Measurements from ENCODE around the gene FATE1. TPM values are rescaled to one million over a fixed set of nuclear protein-coding genes. Genes with fewer than 3 reads are reported as not detected.

FATE1 gene
- total RNA-seq, 4 donors from 2014 or later, result not detected

DNA sequence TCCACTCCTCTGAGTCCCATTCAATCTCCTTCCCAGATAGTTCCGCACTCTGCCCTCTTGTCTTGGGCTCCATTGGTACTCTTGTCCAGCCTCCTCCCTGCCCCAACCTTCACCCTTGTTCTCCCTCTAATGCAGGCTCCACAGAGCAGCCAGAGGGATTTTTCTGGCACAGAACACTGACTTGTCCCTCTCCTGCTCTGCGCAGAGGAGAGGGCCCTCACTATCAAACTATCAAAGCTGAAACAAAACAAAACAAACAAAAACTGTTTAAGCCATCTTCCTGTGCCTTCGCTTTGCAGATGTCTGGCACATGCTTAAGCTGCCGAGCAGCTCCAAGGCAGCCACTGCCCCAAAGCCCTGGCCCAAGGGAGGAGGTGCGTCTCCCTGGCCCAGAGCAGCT is 21.7 kb downstream of the FATE1 start:
- no peaks in the 10 kb centered on the region for H3K9me3 ChIP-seq
- no peaks in the 10 kb centered on the region for H3K36me3 ChIP-seq
- H3K27me3 ChIP-seq, result no peaks in the 10 kb centered on the region
- no peak for TF ChIP-seq POLR2A (IDR thresholded peaks at IDR 0.05)
- TF ChIP-seq, protein P1, sequence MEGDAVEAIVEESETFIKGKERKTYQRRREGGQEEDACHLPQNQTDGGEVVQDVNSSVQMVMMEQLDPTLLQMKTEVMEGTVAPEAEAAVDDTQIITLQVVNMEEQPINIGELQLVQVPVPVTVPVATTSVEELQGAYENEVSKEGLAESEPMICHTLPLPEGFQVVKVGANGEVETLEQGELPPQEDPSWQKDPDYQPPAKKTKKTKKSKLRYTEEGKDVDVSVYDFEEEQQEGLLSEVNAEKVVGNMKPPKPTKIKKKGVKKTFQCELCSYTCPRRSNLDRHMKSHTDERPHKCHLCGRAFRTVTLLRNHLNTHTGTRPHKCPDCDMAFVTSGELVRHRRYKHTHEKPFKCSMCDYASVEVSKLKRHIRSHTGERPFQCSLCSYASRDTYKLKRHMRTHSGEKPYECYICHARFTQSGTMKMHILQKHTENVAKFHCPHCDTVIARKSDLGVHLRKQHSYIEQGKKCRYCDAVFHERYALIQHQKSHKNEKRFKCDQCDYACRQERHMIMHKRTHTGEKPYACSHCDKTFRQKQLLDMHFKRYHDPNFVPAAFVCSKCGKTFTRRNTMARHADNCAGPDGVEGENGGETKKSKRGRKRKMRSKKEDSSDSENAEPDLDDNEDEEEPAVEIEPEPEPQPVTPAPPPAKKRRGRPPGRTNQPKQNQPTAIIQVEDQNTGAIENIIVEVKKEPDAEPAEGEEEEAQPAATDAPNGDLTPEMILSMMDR (IDR thresholded peaks at IDR 0.05), result no peak
- H3K4me1 ChIP-seq, result no peaks in the 10 kb centered on the region
- no peak overlapping the region for H3K4me3 ChIP-seq
- DNase-seq, result no peak
- no peak overlapping the region for H3K27ac ChIP-seq

DNA sequence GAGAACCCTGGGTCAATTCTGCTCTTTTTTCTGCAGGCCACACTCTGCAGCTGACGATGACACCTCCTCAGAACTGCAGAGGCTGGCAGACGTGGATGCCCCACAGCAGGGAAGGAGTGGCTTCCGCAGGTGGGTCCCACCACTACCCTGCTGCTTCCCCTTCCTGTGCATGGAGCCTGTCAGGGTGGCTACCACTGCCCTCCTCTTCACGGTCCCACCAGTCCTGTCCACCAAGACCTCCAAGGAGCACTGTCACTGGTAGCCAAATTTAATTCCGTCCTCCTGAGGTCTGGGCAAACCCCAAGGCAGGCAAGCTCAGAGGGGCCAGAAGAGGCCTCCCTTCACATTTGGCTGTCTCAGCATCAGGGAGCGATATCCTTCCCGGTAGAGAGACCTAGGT is 22.9 kb downstream of the FATE1 start:
- H3K27ac ChIP-seq, result no peak overlapping the region
- H3K4me3 ChIP-seq, result no peak overlapping the region
- no peak for DNase-seq
- H3K36me3 ChIP-seq, result no peaks in the 10 kb centered on the region
- no peaks in the 10 kb centered on the region for H3K4me1 ChIP-seq
- no peaks in the 10 kb centered on the region for H3K9me3 ChIP-seq
- TF ChIP-seq POLR2A (IDR thresholded peaks at IDR 0.05), result no peak
- TF ChIP-seq, protein P1 (IDR thresholded peaks at IDR 0.05), result no peak
- no peaks in the 10 kb centered on the region for H3K27me3 ChIP-seq

DNA sequence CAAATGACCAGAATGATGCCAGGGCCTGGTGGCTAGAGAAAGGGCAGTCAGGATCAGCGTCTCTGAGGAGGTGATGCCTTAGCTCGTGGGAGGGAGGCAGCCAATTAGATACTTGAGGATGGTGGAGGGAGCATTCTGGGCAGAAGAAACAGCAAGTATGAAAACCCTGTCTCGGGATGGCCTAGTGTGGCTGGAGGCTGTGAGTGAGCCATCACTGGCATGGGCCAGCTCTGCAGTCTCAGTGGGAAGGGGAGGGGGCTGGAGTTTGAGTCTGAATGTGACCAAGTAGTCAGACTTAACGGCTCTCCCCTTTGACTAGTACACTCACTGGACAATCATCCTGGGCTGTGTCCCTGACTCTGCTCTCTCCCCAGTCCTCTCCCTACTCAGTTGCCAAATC is 25.8 kb downstream of the FATE1 start:
- H3K4me3 ChIP-seq, result no peak overlapping the region
- H3K36me3 ChIP-seq, result no peaks in the 10 kb centered on the region
- no peak for DNase-seq
- no peaks in the 10 kb centered on the region for H3K9me3 ChIP-seq
- TF ChIP-seq, protein P1 (IDR thresholded peaks at IDR 0.05), result no peak
- TF ChIP-seq POLR2A (IDR thresholded peaks at IDR 0.05), result no peak
- H3K27ac ChIP-seq, result no peak overlapping the region
- H3K4me1 ChIP-seq, result no peaks in the 10 kb centered on the region
- no peaks in the 10 kb centered on the region for H3K27me3 ChIP-seq

DNA sequence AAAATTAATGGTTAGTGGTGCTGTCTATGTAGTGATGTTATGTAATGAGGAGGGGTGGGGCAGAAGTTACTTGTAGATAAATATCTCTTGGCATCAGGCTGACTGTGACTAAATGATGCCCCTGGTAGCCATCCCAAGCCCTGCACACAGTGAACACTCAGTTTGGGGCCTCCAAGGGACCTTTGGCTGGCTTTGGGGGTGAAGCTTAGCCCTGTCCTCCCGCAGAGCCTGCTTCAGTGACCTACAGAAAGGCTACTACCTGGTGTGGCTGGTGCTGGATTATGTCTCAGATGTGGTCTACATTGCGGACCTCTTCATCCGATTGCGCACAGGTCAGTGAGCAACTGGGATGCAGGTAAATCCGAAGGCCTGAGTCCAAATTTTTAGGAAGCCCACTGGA is 26.5 kb downstream of the FATE1 start:
- H3K27me3 ChIP-seq, result no peaks in the 10 kb centered on the region
- H3K4me1 ChIP-seq, result no peaks in the 10 kb centered on the region
- TF ChIP-seq POLR2A (IDR thresholded peaks at IDR 0.05), result no peak
- TF ChIP-seq, protein P1 (IDR thresholded peaks at IDR 0.05), result no peak
- no peak overlapping the region for H3K4me3 ChIP-seq
- no peak overlapping the region for H3K27ac ChIP-seq
- no peaks in the 10 kb centered on the region for H3K36me3 ChIP-seq
- DNase-seq, result no peak
- H3K9me3 ChIP-seq, result no peaks in the 10 kb centered on the region

DNA sequence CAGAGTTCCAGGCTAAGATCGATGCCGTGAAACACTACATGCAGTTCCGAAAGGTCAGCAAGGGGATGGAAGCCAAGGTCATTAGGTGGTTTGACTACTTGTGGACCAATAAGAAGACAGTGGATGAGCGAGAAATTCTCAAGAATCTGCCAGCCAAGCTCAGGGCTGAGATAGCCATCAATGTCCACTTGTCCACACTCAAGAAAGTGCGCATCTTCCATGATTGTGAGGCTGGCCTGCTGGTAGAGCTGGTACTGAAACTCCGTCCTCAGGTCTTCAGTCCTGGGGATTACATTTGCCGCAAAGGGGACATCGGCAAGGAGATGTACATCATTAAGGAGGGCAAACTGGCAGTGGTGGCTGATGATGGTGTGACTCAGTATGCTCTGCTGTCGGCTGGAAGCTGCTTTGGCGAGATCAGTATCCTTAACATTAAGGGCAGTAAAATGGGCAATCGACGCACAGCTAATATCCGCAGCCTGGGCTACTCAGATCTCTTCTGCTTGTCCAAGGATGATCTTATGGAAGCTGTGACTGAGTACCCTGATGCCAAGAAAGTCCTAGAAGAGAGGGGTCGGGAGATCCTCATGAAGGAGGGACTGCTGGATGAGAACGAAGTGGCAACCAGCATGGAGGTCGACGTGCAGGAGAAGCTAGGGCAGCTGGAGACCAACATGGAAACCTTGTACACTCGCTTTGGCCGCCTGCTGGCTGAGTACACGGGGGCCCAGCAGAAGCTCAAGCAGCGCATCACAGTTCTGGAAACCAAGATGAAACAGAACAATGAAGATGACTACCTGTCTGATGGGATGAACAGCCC is 28.0 kb downstream of the FATE1 start:
- no peak for TF ChIP-seq POLR2A (IDR thresholded peaks at IDR 0.05)
- TF ChIP-seq, protein P1 (IDR thresholded peaks at IDR 0.05), result no peak
- Histone ChIP-seq H3K4me1 (no peaks in the 10 kb centered on the region), H3K9me3 (no peaks in the 10 kb centered on the region), H3K4me3 (no peak overlapping the region), H3K27me3 (no peaks in the 10 kb centered on the region), H3K36me3 (no peaks in the 10 kb centered on the region), H3K27ac (no peak overlapping the region)
- no peak for DNase-seq
